Spleen (tissue), 7 donors: Measurements from ENCODE around the gene CCL22.

Experiments used
- CTCF ChIP-seq, 11 experiments: fragments of 200-600 bp in 7 of 11; fragments of 450-650 bp in 4 of 11; sonication (generic) in 4 of 11; IDR thresholded peaks in 8 of 11; conservative IDR thresholded peaks in 3 of 11; 1 replicate in 7 of 11; 2 replicates in 4 of 11; pipeline versions ENCODE4 v1.4.0 to v1.8.0; 2016 to 2021; ENCODE audit warnings: antibody characterized with exemption in 11 of 11, inconsistent platforms in 4 of 11, mild to moderate bottlenecking in 1 of 11
- POLR2A ChIP-seq, 3 donors: fragments of 450-650 bp; IDR thresholded peaks; one replicate each; pipeline ENCODE4 v1.5.1; 2017; ENCODE audit warnings: antibody characterized with exemption in 3 of 3, mild to moderate bottlenecking in 1 of 3
- POLR2AphosphoS5 ChIP-seq, 3 donors: sonication (generic); formaldehyde crosslinking; IDR thresholded peaks; one replicate each; pipeline ENCODE4 v1.5.1; 2017; ENCODE audit warnings: antibody characterized with exemption in 3 of 3
- donor health status: DM: no; HTN: no; CAD: no; lungs with moderate emphysema.
- donor health status: DM: no; HTN: no; CAD: no.
- donor health status: DM: no; HTN: no; CAD: no.

DNA sequence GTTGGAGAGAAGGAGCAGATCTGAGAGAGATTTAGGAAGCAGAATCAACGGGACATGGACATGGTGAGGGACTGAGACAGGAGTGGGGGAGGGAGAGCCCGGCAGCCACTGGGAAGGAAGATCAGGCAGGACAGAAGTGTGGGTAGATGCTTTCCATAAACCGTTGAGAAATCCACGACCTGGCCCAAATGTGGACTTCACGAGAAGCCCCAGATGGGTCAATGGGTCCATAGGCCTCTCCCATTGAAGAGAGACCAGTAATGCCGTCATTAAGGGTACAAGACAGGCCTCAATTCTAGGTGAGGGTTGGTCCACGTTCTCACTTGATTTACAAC, 530 bp upstream of the CCL22 start:
- TF ChIP-seq POLR2A (IDR thresholded peaks at IDR 0.05) (no peak), CTCF (IDR thresholded peaks at IDR 0.05 in 8 of 11, conservative IDR thresholded peaks at IDR 0.05 in 3 of 11) (no peak), POLR2AphosphoS5 (IDR thresholded peaks at IDR 0.05) (no peak)
